Neural progenitor cell (in vitro differentiated cells): ENCODE measurements around the gene GOT1. TPM values are rescaled to one million over a fixed set of nuclear protein-coding genes. Genes with fewer than 3 reads are reported as not detected.

Experiments used
- DNase-seq: peaks from one replicate; pipeline ENCODE4 v3.0.0-alpha.2; 2016; ENCODE audit warnings: low spot score
- H2AFZ ChIP-seq: fragments of 200-600 bp; sonication (generic); replicated peaks from 2 replicates; pipeline ENCODE4 v1.6.1; 2016; ENCODE audit warnings: antibody characterized with exemption
- H3F3A ChIP-seq: fragments of 200-600 bp; sonication (generic); 2 replicates; pipeline ENCODE4 v1.6.1; 2016; ENCODE audit warnings: antibody characterized with exemption, low read depth
- H3K27ac ChIP-seq: fragments of 200-600 bp; sonication (generic); 2 replicates; pipeline ENCODE4 v1.5.1; 2016; ENCODE audit warnings: mild to moderate bottlenecking
- H3K27me3 ChIP-seq: fragments of 200-600 bp; sonication (generic); 2 replicates; pipeline ENCODE4 v1.6.1; 2016; ENCODE audit warnings: mild to moderate bottlenecking, moderate library complexity
- H3K36me3 ChIP-seq: fragments of 200-600 bp; sonication (generic); 2 replicates; pipeline ENCODE4 v1.5.1; 2016
- H3K4me1 ChIP-seq: fragments of 200-600 bp; sonication (generic); 2 replicates; pipeline ENCODE4 v1.6.1; 2016; ENCODE audit warnings: mixed run types
- H3K4me2 ChIP-seq: fragments of 200-600 bp; sonication (generic); 2 replicates; pipeline ENCODE4 v1.6.1; 2016
- H3K4me3 ChIP-seq: fragments of 200-600 bp; sonication (generic); 2 replicates; pipeline ENCODE4 v1.5.1; 2016
- H3K79me2 ChIP-seq: fragments of 200-600 bp; sonication (generic); 2 replicates; pipeline ENCODE4 v1.6.1; 2016; ENCODE audit warnings: low read depth
- H3K9ac ChIP-seq: fragments of 200-600 bp; sonication (generic); 2 replicates; pipeline ENCODE4 v1.6.1; 2016
- H3K9me3 ChIP-seq: fragments of 200-600 bp; sonication (generic); 2 replicates; pipeline ENCODE4 v1.5.1; 2016; ENCODE audit warnings: low read depth
- H4K20me1 ChIP-seq: fragments of 200-600 bp; sonication (generic); 2 replicates; pipeline ENCODE4 v1.6.1; 2016; ENCODE audit warnings: low read depth
- H3K27ac Mint-ChIP-seq: 3 replicates; pipeline ENCODE4 v1.8.0; 2021; ENCODE audit warnings: mixed read lengths
- H3K27me3 Mint-ChIP-seq: 2 replicates; pipeline ENCODE4 v1.8.0; 2022; ENCODE audit warnings: low read depth, mild to moderate bottlenecking, inconsistent platforms, moderate library complexity, mixed read lengths; ENCODE audit not compliant: insufficient read depth
- H3K36me3 Mint-ChIP-seq: 3 replicates; pipeline ENCODE4 v1.8.0; 2021; ENCODE audit warnings: mixed read lengths
- H3K4me1 Mint-ChIP-seq: 3 replicates; pipeline ENCODE4 v1.8.0; 2021; ENCODE audit warnings: mixed read lengths
- H3K4me3 Mint-ChIP-seq: 3 replicates; pipeline ENCODE4 v1.8.0; 2021; ENCODE audit warnings: mild to moderate bottlenecking, moderate library complexity, mixed read lengths
- H3K9me3 Mint-ChIP-seq: 3 replicates; pipeline ENCODE4 v1.8.0; 2020; ENCODE audit warnings: mixed read lengths
- EZH2 ChIP-seq: fragments of 200-600 bp; sonication (generic); IDR thresholded peaks from 2 replicates; pipeline ENCODE4 v1.6.1; 2017; ENCODE audit warnings: antibody characterized with exemption, mild to moderate bottlenecking, moderate library complexity
- EZH2phosphoT487 ChIP-seq: fragments of 200-600 bp; sonication (generic); IDR thresholded peaks from 2 replicates; pipeline ENCODE4 v1.6.1; 2017; ENCODE audit warnings: antibody characterized with exemption
- total RNA-seq: library from RNA; depleted of rRNA; stranded (reverse); fragments of >200 nt; gene quantifications from 2 replicates; pipeline ENCODE4 v1.2.3, GENCODE V29; 2015; ENCODE audit warnings: low replicate concordance
- TF ChIP-seq, protein P1 (sequence below): fragments of 200-600 bp; sonication (generic); IDR thresholded peaks from 2 replicates; pipeline ENCODE4 v1.5.1; 2017; ENCODE audit warnings: antibody characterized with exemption, mild to moderate bottlenecking

Gene GOT1
- total RNA-seq, 1 donor from 2014 or later = 36.1 TPM

DNA sequence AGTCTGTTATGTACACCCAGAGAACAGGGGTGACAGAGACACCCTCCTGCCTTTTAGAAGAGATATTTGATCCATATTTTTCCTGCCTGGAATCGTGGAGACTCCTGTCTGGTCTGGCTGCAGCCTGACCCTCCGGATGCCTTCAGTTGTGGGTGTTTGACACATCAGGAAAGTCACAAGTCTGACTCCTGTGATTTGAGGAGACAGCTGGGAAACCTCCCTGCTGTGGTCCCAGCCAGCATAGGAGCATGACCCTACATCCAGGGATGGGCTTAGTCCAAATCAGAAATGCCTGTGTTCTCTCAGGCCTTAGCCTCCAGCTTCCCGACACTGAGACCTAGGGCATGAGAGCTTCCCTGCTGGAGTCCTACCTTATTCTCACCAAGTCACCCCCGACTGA, 43.4 kb downstream of the GOT1 start:
- no peak overlapping the region for H3K4me2 ChIP-seq
- no peaks in the 10 kb centered on the region for H3K4me1 ChIP-seq
- no peak for DNase-seq
- Mint-ChIP-seq H3K4me3 (no peak overlapping the region), H3K9me3 (no peaks in the 10 kb centered on the region), H3K27me3 (peaks cover 7% of the 10 kb centered on the region), H3K4me1 (no peaks in the 10 kb centered on the region), H3K36me3 (no peaks in the 10 kb centered on the region), H3K27ac (no peak overlapping the region)
- no peak overlapping the region for H3K4me3 ChIP-seq
- H3K36me3 ChIP-seq = no peaks in the 10 kb centered on the region
- no peak overlapping the region for H2AFZ ChIP-seq
- H3K9me3 ChIP-seq = no peaks in the 10 kb centered on the region
- no peaks in the 10 kb centered on the region for H3K27me3 ChIP-seq
- no peaks in the 10 kb centered on the region for H3K79me2 ChIP-seq
- H4K20me1 ChIP-seq = no peaks in the 10 kb centered on the region
- no peak overlapping the region for H3K27ac ChIP-seq
- no peaks in the 10 kb centered on the region for H3F3A ChIP-seq
- no peak overlapping the region for H3K9ac ChIP-seq
- TF ChIP-seq EZH2 = no peak
- no peak for TF ChIP-seq EZH2phosphoT487
- TF ChIP-seq, protein P1, sequence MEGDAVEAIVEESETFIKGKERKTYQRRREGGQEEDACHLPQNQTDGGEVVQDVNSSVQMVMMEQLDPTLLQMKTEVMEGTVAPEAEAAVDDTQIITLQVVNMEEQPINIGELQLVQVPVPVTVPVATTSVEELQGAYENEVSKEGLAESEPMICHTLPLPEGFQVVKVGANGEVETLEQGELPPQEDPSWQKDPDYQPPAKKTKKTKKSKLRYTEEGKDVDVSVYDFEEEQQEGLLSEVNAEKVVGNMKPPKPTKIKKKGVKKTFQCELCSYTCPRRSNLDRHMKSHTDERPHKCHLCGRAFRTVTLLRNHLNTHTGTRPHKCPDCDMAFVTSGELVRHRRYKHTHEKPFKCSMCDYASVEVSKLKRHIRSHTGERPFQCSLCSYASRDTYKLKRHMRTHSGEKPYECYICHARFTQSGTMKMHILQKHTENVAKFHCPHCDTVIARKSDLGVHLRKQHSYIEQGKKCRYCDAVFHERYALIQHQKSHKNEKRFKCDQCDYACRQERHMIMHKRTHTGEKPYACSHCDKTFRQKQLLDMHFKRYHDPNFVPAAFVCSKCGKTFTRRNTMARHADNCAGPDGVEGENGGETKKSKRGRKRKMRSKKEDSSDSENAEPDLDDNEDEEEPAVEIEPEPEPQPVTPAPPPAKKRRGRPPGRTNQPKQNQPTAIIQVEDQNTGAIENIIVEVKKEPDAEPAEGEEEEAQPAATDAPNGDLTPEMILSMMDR = no peak

DNA sequence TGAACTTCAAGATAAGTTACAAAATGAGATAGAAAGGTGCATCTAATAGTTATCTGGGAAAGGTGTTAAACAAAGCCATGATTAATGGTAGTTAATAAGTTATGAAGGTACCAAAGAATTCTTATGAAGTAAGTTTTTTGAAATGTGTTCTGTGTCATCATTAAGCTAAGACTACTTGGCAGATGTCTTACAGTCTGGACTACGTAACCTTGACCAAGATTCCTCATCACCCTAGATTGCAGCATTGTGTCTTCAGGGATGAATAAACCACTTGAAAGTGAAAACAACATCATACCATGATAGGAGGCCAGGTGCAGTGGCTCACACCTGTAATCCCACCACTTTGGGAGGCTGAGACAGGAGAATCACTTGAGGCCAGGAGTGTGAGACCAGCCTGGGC, 48.2 kb downstream of the GOT1 start:
- TF ChIP-seq EZH2 (no peak), EZH2phosphoT487 (no peak)
- TF ChIP-seq, protein P1 = no peak

DNA sequence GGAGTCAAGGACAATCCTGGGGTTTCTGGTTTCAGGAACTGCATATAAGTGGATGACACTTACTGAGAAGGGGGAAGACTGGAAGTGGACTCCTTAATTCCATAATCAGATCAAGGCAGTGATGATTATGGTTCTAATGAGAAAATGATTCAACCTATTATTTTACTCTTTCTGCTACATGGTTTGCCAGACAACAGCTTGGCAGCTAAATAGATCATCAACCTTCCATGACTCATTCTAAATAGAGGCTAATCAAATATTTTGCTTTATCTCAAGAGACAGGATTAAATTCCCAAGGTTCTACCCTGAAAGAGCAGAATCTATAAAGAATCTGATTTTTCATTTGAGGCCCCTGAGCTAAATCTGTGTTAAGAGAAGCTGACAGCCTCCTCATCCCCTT, 55.0 kb downstream of the GOT1 start:
- H3F3A ChIP-seq = no peaks in the 10 kb centered on the region

More for the DNA sequence above, 48.2 kb downstream of the GOT1 start:
- no peaks in the 10 kb centered on the region for H3F3A ChIP-seq
- no peak for DNase-seq
- H3K4me1 ChIP-seq = no peaks in the 10 kb centered on the region
- H3K36me3 ChIP-seq = no peaks in the 10 kb centered on the region
- no peaks in the 10 kb centered on the region for H3K79me2 ChIP-seq
- no peak overlapping the region for H3K4me2 ChIP-seq
- no peaks in the 10 kb centered on the region for H3K36me3 Mint-ChIP-seq
- H3K4me3 Mint-ChIP-seq = no peak overlapping the region
- no peaks in the 10 kb centered on the region for H4K20me1 ChIP-seq
- H3K9ac ChIP-seq = no peak overlapping the region
- no peaks in the 10 kb centered on the region for H3K9me3 ChIP-seq
- H2AFZ ChIP-seq = no peak overlapping the region
- H3K4me3 ChIP-seq = no peak overlapping the region
- H3K27ac Mint-ChIP-seq = no peak overlapping the region
- H3K9me3 Mint-ChIP-seq = no peaks in the 10 kb centered on the region
- no peaks in the 10 kb centered on the region for H3K27me3 ChIP-seq
- H3K27ac ChIP-seq = no peak overlapping the region
- no peaks in the 10 kb centered on the region for H3K27me3 Mint-ChIP-seq
- no peaks in the 10 kb centered on the region for H3K4me1 Mint-ChIP-seq

More for the DNA sequence above, 55.0 kb downstream of the GOT1 start:
- Mint-ChIP-seq H3K27me3 (peaks cover 2% of the 10 kb centered on the region), H3K9me3 (no peaks in the 10 kb centered on the region), H3K27ac (no peak overlapping the region), H3K4me3 (no peak overlapping the region), H3K4me1 (no peaks in the 10 kb centered on the region), H3K36me3 (no peaks in the 10 kb centered on the region)
- Histone ChIP-seq H3K9ac (no peak overlapping the region), H4K20me1 (no peaks in the 10 kb centered on the region), H3K9me3 (no peaks in the 10 kb centered on the region), H3K27me3 (no peaks in the 10 kb centered on the region), H3K79me2 (no peaks in the 10 kb centered on the region), H3K4me2 (no peak overlapping the region), H3K27ac (no peak overlapping the region), H3K36me3 (no peaks in the 10 kb centered on the region), H3K4me3 (no peak overlapping the region), H2AFZ (no peak overlapping the region), H3K4me1 (no peaks in the 10 kb centered on the region)
- no peak for DNase-seq
- TF ChIP-seq EZH2 = no peak
- TF ChIP-seq EZH2phosphoT487 = no peak
- TF ChIP-seq, protein P1 = no peak
